GM20000 (cell line): ENCODE measurements around the gene DTNA.

ENCODE experiments used
- DNase-seq: peaks from one replicate; pipeline ENCODE4 v3.0.0; 2012; ENCODE audit warnings: low spot score
- TF ChIP-seq, protein P1 (sequence below): IDR thresholded peaks from 2 replicates; pipeline ENCODE4 v1.5.1; 2012; ENCODE audit warnings: mild to moderate bottlenecking, control low read depth; ENCODE audit errors: extremely low read depth, missing control alignments

Gene DTNA

DNA sequence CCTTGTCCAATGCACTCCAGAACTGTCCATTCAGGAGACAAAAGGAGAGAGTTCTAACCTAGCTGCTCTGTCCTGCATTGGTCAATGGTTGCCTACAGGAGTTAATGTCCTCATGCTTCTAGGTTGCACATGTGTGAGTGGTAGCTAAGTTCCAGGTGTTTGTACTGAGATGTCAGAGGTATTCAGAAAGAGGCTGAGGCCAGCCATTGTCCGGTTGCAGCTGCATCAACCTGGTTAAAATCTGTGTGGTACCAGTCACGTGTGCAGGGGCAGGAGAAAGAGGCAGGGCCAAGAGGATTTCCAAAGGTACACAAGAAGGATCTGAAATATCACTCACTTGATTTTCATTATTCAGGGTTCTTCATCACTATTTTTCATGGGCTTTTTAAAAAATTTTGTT, 70.8 kb downstream of the DTNA start:
- TF ChIP-seq, protein P1, sequence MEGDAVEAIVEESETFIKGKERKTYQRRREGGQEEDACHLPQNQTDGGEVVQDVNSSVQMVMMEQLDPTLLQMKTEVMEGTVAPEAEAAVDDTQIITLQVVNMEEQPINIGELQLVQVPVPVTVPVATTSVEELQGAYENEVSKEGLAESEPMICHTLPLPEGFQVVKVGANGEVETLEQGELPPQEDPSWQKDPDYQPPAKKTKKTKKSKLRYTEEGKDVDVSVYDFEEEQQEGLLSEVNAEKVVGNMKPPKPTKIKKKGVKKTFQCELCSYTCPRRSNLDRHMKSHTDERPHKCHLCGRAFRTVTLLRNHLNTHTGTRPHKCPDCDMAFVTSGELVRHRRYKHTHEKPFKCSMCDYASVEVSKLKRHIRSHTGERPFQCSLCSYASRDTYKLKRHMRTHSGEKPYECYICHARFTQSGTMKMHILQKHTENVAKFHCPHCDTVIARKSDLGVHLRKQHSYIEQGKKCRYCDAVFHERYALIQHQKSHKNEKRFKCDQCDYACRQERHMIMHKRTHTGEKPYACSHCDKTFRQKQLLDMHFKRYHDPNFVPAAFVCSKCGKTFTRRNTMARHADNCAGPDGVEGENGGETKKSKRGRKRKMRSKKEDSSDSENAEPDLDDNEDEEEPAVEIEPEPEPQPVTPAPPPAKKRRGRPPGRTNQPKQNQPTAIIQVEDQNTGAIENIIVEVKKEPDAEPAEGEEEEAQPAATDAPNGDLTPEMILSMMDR: no peak
- no peak for DNase-seq

DNA sequence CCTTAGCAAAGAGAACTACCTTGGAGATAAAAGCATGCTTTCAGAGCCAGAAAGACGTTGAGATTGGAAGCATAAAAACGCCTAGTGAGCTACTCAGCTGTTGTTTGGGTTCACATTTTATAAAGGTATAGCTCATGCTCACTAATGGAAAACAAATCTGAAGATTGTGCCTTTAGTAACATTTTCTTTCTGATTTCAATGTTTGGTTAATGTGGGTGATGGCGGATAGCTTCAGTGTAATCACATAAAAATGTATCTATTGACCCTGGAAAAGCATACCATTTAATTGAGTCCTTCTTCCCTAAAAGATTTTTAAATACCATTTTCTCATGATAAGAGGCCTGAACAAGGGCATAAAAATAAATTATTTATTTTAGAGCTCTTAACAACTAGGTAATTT, 73.4 kb downstream of the DTNA start:
- TF ChIP-seq, protein P1: no peak
- DNase-seq: no peak

DNA sequence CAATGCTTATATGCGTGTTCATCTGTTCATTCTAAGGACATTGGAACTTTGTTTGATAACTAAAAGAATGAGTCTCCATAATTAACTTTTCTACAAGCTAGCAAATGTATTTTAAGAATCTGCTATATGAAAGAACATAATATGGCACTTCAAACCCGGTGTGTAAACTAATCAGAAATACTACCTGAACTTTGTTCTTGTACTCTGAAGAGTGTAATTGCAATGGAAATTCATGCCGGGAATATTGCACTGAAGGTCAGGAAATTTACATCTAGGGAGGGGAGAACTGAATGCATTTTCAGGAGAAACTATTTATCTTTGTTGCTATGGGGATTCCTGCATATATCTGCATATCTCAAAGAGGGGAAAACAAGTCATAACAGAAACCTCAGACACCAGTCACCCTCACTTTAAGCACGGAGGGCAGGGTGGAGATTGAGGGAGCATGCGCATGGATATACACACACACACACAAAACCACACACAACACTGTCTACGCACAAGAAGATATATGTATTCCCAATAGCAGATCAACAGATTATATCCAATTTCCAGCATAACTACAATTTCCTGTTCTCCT, 76.2 kb downstream of the DTNA start:
- TF ChIP-seq, protein P1: no peak
- DNase-seq: no peak

DNA sequence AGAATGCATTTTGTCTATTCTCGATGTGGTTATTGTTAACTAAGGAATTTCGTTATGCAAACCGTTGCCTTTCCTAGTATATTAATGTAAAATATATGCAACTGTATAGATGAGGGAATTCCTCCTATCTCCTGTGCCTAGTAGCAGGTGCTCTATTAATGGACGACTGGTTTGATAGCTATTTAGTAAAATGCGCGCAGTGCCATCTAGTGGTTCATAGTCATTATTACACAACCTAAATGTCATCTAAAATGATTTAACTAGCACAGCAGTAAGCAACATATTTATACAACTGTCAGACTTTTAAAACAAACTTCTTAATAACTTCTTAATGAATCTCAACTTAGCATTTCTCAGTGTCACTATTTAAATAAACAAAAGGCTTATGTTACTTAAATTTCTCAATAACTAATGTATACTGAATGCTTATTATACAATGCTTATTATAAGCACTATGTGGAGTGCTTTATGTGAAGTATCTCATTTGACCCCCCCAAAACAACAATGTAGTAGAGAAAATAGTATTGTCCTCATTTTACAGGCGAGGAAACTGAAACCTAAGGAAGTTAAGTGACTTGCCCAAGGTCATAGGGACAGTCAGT, 77.9 kb downstream of the DTNA start:
- TF ChIP-seq, protein P1: peak; percentile 19
- DNase-seq: peak; percentile 42

DNA sequence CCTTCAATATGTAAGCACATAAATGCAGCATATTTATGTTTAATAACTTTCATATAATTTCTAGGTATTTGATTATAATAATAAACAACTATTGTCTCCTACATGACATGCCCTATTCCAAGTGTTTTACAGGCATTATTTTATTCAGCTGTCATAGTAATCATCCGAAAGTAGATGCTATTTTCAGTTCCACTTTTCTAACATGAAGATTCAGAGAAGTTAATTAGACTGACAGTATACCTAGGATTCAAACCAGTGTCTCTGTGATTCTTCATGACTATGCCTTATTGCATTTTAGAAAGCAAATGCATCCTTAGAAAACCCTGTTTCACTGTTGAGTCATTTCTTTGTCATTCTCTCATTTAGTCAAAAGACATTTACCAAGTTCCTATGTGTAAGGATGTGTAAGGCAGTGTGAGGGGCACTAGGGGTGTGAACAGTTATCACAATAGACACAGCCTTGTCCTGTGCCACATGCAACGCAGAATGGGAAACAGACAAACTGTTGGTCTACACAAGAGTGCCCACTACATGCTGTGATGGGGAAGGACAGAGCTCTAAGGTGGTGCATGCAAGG, 79.8 kb downstream of the DTNA start:
- DNase-seq: no peak
- TF ChIP-seq, protein P1: no peak

DNA sequence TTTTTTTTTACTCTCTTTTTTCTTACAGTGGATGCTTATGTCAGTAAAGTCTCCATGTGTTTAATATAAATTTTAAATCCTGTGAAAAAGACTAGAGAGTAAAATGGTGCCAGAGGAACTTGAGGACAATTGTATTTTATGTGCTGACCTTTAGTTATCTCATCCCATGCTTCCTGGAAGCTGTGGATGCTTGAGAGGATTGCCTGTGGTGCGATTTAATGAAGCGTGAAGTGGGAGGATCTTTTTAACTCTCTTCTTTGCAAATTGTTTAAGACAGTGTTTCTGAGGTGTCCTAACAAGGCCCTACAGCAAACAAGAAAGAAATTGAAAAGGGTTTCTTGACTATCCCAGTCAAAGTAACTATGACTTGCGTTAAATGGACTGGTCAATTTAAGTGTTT, 84.2 kb downstream of the DTNA start:
- no peak for DNase-seq
- TF ChIP-seq, protein P1: no peak

DNA sequence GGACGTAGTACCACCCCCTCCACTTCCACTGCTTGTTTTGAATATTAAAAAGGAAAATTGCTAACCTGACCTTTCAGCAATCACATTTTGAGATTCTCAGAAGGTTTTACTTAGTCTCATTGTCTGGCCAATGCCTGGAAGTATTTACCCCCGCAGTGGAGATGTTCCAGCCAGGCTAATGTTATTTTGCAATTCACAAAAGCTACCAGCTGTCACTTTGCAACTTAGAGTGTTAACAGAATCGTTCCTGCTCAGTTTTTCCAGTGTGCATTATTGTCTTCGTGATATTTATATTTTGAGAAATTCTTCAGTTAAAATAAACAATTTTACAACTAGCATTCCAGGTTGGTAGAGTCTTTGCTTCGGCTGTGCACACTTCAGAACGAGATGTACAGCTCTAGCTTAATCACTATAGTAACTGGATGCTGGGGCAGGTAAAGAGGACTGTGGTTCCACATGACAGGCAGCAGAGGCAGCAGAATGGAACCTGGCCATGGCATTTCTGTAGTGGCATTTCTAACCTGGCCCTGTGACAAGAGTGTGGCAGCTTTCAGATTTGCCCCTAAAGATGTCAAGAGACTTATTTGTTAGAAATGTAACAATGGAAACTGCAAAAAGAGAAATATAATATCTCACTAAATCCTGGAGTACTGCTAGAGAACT, 85.1 kb downstream of the DTNA start:
- TF ChIP-seq, protein P1: no peak
- no peak for DNase-seq
